ENCODE data around the gene KLK13. TPM values are rescaled to one million over a fixed set of nuclear protein-coding genes. Genes with fewer than 3 reads are reported as not detected.

The KLK13 gene
- total RNA-seq, 4 donors from 2014 or later: 0.63 TPM; not detected in 3

DNA sequence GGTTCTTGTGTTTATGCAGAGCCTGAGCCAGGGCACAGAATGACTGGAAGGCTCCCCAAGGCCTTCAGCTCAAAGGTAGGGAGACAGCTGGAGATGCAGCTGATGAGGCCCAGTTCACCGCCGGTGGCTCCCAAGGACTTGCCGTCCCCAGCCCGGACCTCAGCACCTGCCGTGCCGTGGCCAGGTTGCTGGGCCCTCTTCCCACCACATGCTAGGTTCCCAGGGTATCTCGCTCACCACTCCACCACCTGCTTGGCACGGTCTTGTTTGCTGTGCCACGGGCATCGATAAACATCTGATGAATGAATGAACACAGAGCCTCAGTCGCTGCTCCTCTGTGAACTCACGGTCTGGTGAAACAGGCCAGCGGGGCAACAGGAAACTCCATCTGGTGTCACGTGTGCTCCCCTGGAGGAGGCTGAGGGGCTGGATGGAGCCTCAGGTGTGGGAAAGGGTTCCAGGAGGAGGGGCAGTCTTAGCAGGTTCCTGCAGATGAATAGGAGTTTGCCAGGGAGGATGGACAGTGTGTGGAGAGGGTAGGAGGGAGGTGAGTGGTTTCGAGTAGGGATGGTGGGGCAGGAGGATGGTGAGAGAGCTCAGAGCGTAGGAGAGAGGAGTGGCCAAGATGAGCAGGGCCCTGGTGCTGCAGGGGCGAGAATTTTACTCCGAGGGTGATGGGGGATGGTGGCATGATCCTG lies 21.4 kb upstream of the KLK13 start:
- no peak for TF ChIP-seq EP300 (IDR thresholded peaks at IDR 0.05)
- TF ChIP-seq POLR2A (IDR thresholded peaks at IDR 0.05): no peak
- TF ChIP-seq, protein P1, sequence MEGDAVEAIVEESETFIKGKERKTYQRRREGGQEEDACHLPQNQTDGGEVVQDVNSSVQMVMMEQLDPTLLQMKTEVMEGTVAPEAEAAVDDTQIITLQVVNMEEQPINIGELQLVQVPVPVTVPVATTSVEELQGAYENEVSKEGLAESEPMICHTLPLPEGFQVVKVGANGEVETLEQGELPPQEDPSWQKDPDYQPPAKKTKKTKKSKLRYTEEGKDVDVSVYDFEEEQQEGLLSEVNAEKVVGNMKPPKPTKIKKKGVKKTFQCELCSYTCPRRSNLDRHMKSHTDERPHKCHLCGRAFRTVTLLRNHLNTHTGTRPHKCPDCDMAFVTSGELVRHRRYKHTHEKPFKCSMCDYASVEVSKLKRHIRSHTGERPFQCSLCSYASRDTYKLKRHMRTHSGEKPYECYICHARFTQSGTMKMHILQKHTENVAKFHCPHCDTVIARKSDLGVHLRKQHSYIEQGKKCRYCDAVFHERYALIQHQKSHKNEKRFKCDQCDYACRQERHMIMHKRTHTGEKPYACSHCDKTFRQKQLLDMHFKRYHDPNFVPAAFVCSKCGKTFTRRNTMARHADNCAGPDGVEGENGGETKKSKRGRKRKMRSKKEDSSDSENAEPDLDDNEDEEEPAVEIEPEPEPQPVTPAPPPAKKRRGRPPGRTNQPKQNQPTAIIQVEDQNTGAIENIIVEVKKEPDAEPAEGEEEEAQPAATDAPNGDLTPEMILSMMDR (IDR thresholded peaks at IDR 0.05): no peak
- Histone ChIP-seq H3K4me1 (no peaks in the 10 kb centered on the region), H3K27me3 (no peaks in the 10 kb centered on the region), H3K36me3 (no peaks in the 10 kb centered on the region), H3K9me3 (no peaks in the 10 kb centered on the region), H3K27ac (no peak overlapping the region), H3K4me3 (no peak overlapping the region)
- 79 to 82% methylated on average over 18 of the region's 18 CpGs for WGBS, 2 donors
- DNase-seq (ENCODE audit: low spot score in 2 of 2): no peak

GRCh38 chr19:51084505-51084904 lies 19.6 kb upstream of the KLK13 start:
- H3K27ac ChIP-seq: no peak overlapping the region
- no peaks in the 10 kb centered on the region for H3K36me3 ChIP-seq
- 73 to 74% methylated on average over 7 of the region's 7 CpGs for WGBS, 2 donors
- TF ChIP-seq POLR2A (IDR thresholded peaks at IDR 0.05) (no peak), EP300 (IDR thresholded peaks at IDR 0.05) (no peak)
- TF ChIP-seq, protein P1 (IDR thresholded peaks at IDR 0.05): no peak
- H3K27me3 ChIP-seq: peaks cover 0 to under 1% of the 10 kb centered on the region in 2 donors
- no peaks in the 10 kb centered on the region for H3K4me1 ChIP-seq
- no peak overlapping the region for H3K4me3 ChIP-seq
- H3K9me3 ChIP-seq: no peaks in the 10 kb centered on the region
- DNase-seq (ENCODE audit: low spot score in 2 of 2): no peak

DNA sequence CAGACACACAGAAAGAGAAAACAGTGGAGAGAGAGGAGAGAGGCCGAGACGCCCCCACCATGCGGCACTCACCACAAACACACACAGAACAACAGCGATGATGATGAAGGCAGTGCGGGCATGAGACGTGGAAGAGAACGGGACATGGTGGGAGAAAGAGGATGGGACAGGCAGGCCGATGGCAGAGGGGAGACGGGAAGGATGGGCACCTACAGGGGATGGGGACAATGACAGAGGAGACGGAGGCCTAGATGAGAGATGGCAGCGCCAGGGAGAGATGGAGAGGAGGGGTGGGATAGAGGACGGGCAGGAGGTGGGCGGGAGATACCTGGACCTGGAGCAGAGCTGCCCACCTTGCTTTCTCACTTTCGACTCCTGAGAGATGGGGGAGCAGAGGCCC lies 18.9 kb upstream of the KLK13 start:
- no peak overlapping the region for H3K27ac ChIP-seq
- no peaks in the 10 kb centered on the region for H3K4me1 ChIP-seq
- H3K27me3 ChIP-seq: peaks cover 0 to 3% of the 10 kb centered on the region in 2 donors
- no peaks in the 10 kb centered on the region for H3K9me3 ChIP-seq
- no peak overlapping the region for H3K4me3 ChIP-seq
- 75 to 77% methylated on average over 14 of the region's 14 CpGs for WGBS, 2 donors
- no peak for DNase-seq (ENCODE audit: low spot score in 2 of 2)
- H3K36me3 ChIP-seq: no peaks in the 10 kb centered on the region
- TF ChIP-seq POLR2A (IDR thresholded peaks at IDR 0.05) (no peak), EP300 (IDR thresholded peaks at IDR 0.05) (no peak)
- TF ChIP-seq, protein P1 (IDR thresholded peaks at IDR 0.05): no peak

DNA sequence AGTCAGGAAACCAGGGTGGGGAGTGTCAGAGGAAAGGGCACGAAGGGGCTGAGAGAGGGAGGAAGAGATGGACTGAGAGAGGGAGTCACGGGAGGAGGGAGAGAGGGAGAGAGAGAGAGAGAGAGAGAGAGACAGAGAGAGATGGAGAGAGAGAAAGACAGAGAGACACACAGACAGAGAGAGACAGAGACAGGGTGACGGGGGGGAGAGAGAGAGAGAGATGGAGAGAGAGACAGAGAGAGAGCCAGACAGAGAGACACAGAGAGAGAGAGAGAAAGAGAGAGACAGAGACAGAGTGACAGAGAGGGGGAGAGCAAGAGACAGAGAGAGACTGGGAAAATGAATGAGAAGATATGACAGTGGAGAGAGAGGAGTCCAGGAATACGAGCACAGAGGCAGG lies 18.3 kb upstream of the KLK13 start:
- TF ChIP-seq EP300 (IDR thresholded peaks at IDR 0.05): no peak
- 28 to 36% methylated on average over 4 of the region's 4 CpGs for WGBS, 2 donors
- peaks cover 0 to 3% of the 10 kb centered on the region in 2 donors for H3K27me3 ChIP-seq
- no peak overlapping the region for H3K4me3 ChIP-seq
- H3K27ac ChIP-seq: no peak overlapping the region
- H3K36me3 ChIP-seq: no peaks in the 10 kb centered on the region
- no peak for DNase-seq (ENCODE audit: low spot score in 2 of 2)
- H3K4me1 ChIP-seq: no peaks in the 10 kb centered on the region
- no peaks in the 10 kb centered on the region for H3K9me3 ChIP-seq

GRCh38 chr19:51082611-51083010 lies 17.7 kb upstream of the KLK13 start, which contains the start of gene KLK14:
Gene KLK14 (minus strand): TSS chr19:51082887. CDS start chr19:51082614, 273 bp downstream.
- WGBS, 2 donors: 22 to 26% methylated on average over 7 of the region's 7 CpGs
- Histone ChIP-seq H3K9me3 (no peaks in the 10 kb centered on the region), H3K4me1 (no peaks in the 10 kb centered on the region), H3K27me3 (peaks cover 0 to 3% of the 10 kb centered on the region in 2 donors), H3K36me3 (no peaks in the 10 kb centered on the region), H3K27ac (no peak within 1 kb of the TSS), H3K4me3 (no peak within 1 kb of the TSS)
- TF ChIP-seq POLR2A (IDR thresholded peaks at IDR 0.05) (no peak), EP300 (IDR thresholded peaks at IDR 0.05) (no peak)
- TF ChIP-seq, protein P1 (IDR thresholded peaks at IDR 0.05): no peak
- DNase-seq (ENCODE audit: low spot score in 2 of 2): no peak

All from tibial nerve (tissue), 4 donors.